GM12878 (cell line): ENCODE measurements around the gene FEN1. TPM values are rescaled to one million over a fixed set of nuclear protein-coding genes. Genes with fewer than 3 reads are reported as not detected.

ENCODE experiments used
- ATAC-seq: fragments of 200-7000 bp; cut with Tn5 transposase; 3 replicates; pipeline ENCODE4 v1.9.1; 2020; ENCODE audit warnings: mild to moderate bottlenecking, moderate library complexity
- BruUV-seq: library from RNA; stranded (reverse); fragments of 400-500 nt; replicated peaks from 2 replicates; lab custom pipeline; 2021; lab: Mats Ljungman, UMichigan
- CTCF ChIA-PET: fragments of 300-600 bp; sonication (Branson Sonifier 250); formaldehyde crosslinking; extraction: SDS; loops from one replicate; lab custom pipeline; 2021; ENCODE audit warnings: inconsistent platforms; lab: Yijun Ruan, JAX
- POLR2A ChIA-PET: fragments of 350-600 bp; formaldehyde crosslinking; extraction: SDS; loops from one replicate; lab custom pipeline; 2021; ENCODE audit warnings: inconsistent platforms; lab: Charles Lee
- RAD21 ChIA-PET: fragments of 300-600 bp; sonication (Branson Sonifier 250); formaldehyde crosslinking; loops from one replicate; lab custom pipeline; 2023; ENCODE audit warnings: antibody characterized with exemption; ENCODE audit not compliant: unreplicated experiment; lab: Charles Lee
- SMC1A ChIA-PET: fragments of 300-600 bp; sonication (Branson Sonifier 250); formaldehyde crosslinking; loops from one replicate; lab custom pipeline; 2023; ENCODE audit not compliant: unreplicated experiment, uncharacterized antibody; lab: Charles Lee
- DNase-seq: peaks from one replicate; pipeline ENCODE4 v3.0.0-alpha.2; 2011; ENCODE audit warnings: low read depth, low spot score
- FAIRE-seq: peaks from 3 replicates; lab custom pipeline; 2011; peaks lifted over from hg19 to GRCh38; lab: Jason Lieb, UNC
- H2AFZ ChIP-seq: 2 replicates; pipeline ENCODE4 v1.6.0; 2011; ENCODE audit warnings: low read depth, low read length, control low read depth; ENCODE audit not compliant: control insufficient read depth
- H3K27ac ChIP-seq: 2 replicates; pipeline ENCODE4 v1.5.1; 2011; ENCODE audit warnings: control low read depth; ENCODE audit not compliant: control insufficient read depth, insufficient read depth
- H3K27me3 ChIP-seq, 2 experiments: replicated peaks in 1 of 2; 2 replicates each; pipeline versions ENCODE4 v1.6.0 to v1.6.1; 2011; ENCODE audit warnings: low read length in 1 of 2; ENCODE audit not compliant: control insufficient read depth in 2 of 2, insufficient read depth in 2 of 2
- H3K36me3 ChIP-seq, 2 experiments: 2 replicates each; pipeline ENCODE4 v1.5.1; 2011; ENCODE audit warnings: low read length in 1 of 2; ENCODE audit not compliant: control insufficient read depth in 2 of 2, insufficient read depth in 2 of 2
- H3K4me1 ChIP-seq: 2 replicates; pipeline ENCODE4 v1.6.1; 2011; ENCODE audit warnings: mild to moderate bottlenecking, low read length, moderate library complexity, mixed read lengths; ENCODE audit not compliant: control insufficient read depth, insufficient read depth
- H3K4me2 ChIP-seq: 2 replicates; pipeline ENCODE4 v1.6.0; 2011; ENCODE audit warnings: control low read depth; ENCODE audit not compliant: control insufficient read depth, insufficient read depth
- H3K4me3 ChIP-seq: fragments of 200-600 bp; sonication (generic); 2 replicates; pipeline ENCODE4 v1.5.1; 2016
- H3K79me2 ChIP-seq: 2 replicates; pipeline ENCODE4 v1.6.0; 2011; ENCODE audit warnings: low read length; ENCODE audit not compliant: control insufficient read depth, insufficient read depth
- H3K9ac ChIP-seq: 2 replicates; pipeline ENCODE4 v1.8.0; 2011; ENCODE audit warnings: low read length, control low read depth, mixed read lengths; ENCODE audit not compliant: control insufficient read depth, insufficient read depth
- H3K9me3 ChIP-seq: replicated peaks from 3 replicates; pipeline ENCODE4 v1.5.1; 2011; ENCODE audit warnings: mild to moderate bottlenecking, low read length; ENCODE audit not compliant: control insufficient read depth, insufficient read depth
- H4K20me1 ChIP-seq: 2 replicates; pipeline ENCODE4 v1.6.0; 2011; ENCODE audit not compliant: control insufficient read depth, insufficient read depth
- CBFB ChIP-seq: IDR thresholded peaks from 2 replicates; pipeline ENCODE4 v1.6.1; 2016; ENCODE audit warnings: antibody characterized with exemption, low read depth
- EGR1 ChIP-seq, 2 experiments: IDR thresholded peaks; 1 replicate in 1 of 2; 2 replicates in 1 of 2; pipeline ENCODE4 v1.6.1; 2011 to 2012; ENCODE audit warnings: low read depth in 2 of 2, low read length in 2 of 2, borderline replicate concordance in 1 of 2, mild to moderate bottlenecking in 1 of 2, moderate library complexity in 1 of 2
- IKZF1 ChIP-seq: fragments of 450-650 bp; conservative IDR thresholded peaks from 2 replicates; pipeline ENCODE4 v1.6.1; 2017; ENCODE audit warnings: antibody characterized with exemption, mild to moderate bottlenecking
- NFXL1 ChIP-seq: fragments of 450-650 bp; IDR thresholded peaks from 2 replicates; pipeline ENCODE4 v1.6.1; 2017; ENCODE audit warnings: antibody characterized with exemption, mild to moderate bottlenecking, borderline replicate concordance
- SPI1 ChIP-seq: IDR thresholded peaks from 2 replicates; pipeline ENCODE4 v1.6.1; 2011; ENCODE audit warnings: low read depth, mild to moderate bottlenecking, low read length, moderate library complexity, borderline replicate concordance; ENCODE audit not compliant: insufficient read depth
- ZBED1 ChIP-seq: IDR thresholded peaks from 2 replicates; pipeline ENCODE4 v1.6.1; 2016; ENCODE audit warnings: borderline replicate concordance
- WGBS: methylation state at CpG from one replicate; pipeline ENCODE4 v1.1.6; 2016; ENCODE audit warnings: low lambda C conversion rate; ENCODE audit not compliant: insufficient replicate concordance, insufficient coverage; ENCODE audit errors: missing lambda C conversion rate; 5-methylcytosine and 5-hydroxymethylcytosine counted together
- in situ Hi-C: fragments of 300-500 bp; cut with MboI; formaldehyde crosslinking; loops from 9 replicates; pipeline ENCODE4 v1.14.3; 2018; ENCODE audit warnings: mixed read lengths
- intact Hi-C: fragments of 100-400 bp; cut with micrococcal nuclease; formaldehyde crosslinking; loops from one replicate; pipeline ENCODE4 v1.14.2; 2022; ENCODE audit not compliant: unreplicated experiment
- polyA plus RNA-seq, 11 experiments: library from polyadenylated mRNA; depleted of rRNA in 4 of 11; unstranded in 6 of 11; stranded (reverse) in 5 of 11; fragments of >200 nt; fragmentation: Nextera tagmentation in 4 of 11; fragmentation: Illumina TruSeq in 1 of 11; extraction: Ambion mirVana in 4 of 11; extraction: Trizol in 1 of 11; gene quantifications; 1 replicate in 1 of 11; 2 replicates in 10 of 11; pipeline versions ENCODE4 v1.2.1 to v1.2.3, GENCODE V29; 2011 to 2016; ENCODE audit warnings: inconsistent platforms in 2 of 11, missing spikeins in 2 of 11, low read depth in 1 of 11
- total RNA-seq, 4 experiments: library from RNA; depleted of rRNA in 3 of 4; stranded (reverse); fragments of >200 nt in 3 of 4; fragmentation: Illumina TruSeq in 1 of 4; extraction: Trizol in 1 of 4; gene quantifications; 2 replicates each; pipeline versions ENCODE4 v1.2.1 to v1.2.3, GENCODE V29; 2013 to 2021
- TF ChIP-seq, protein P1 (sequence below): fragments of 450-650 bp; IDR thresholded peaks from 2 replicates; pipeline ENCODE4 v1.6.1; 2017; ENCODE audit warnings: borderline replicate concordance
- TF ChIP-seq, protein P2 (sequence below): fragments of 450-650 bp; IDR thresholded peaks from 2 replicates; pipeline ENCODE4 v1.6.1; 2017; ENCODE audit warnings: mild to moderate bottlenecking, low read depth, inconsistent platforms; ENCODE audit not compliant: poor library complexity, severe bottlenecking
- TF ChIP-seq, protein P3 (sequence below): IDR thresholded peaks from 2 replicates; pipeline ENCODE4 v1.6.1; 2011; ENCODE audit warnings: low read depth, low read length, improper control_type of control experiment, borderline replicate concordance

FEN1 gene
- total and polyA plus RNA-seq, 10 of the 15 experiments (the other 5 are each of a cell fraction or from before 2014, with no cell fraction given): 54.8 to 282 (median 125) TPM

- no peak for TF ChIP-seq NFXL1
- no peak for TF ChIP-seq IKZF1
- TF ChIP-seq, protein P1, sequence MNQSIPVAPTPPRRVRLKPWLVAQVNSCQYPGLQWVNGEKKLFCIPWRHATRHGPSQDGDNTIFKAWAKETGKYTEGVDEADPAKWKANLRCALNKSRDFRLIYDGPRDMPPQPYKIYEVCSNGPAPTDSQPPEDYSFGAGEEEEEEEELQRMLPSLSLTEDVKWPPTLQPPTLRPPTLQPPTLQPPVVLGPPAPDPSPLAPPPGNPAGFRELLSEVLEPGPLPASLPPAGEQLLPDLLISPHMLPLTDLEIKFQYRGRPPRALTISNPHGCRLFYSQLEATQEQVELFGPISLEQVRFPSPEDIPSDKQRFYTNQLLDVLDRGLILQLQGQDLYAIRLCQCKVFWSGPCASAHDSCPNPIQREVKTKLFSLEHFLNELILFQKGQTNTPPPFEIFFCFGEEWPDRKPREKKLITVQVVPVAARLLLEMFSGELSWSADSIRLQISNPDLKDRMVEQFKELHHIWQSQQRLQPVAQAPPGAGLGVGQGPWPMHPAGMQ: no peak
Measured at GRCh38 chr11:61803889-61804647, 11.4 kb downstream of the FEN1 start (continued).

- TF ChIP-seq EGR1 (IDR thresholded peaks at IDR 0.05; ENCODE audit: borderline replicate concordance in 1 of 2, low read depth in 2 of 2, low read length in 2 of 2) (no peak), SPI1 (no peak), ZBED1 (no peak), CBFB (no peak)
- TF ChIP-seq, protein P2, sequence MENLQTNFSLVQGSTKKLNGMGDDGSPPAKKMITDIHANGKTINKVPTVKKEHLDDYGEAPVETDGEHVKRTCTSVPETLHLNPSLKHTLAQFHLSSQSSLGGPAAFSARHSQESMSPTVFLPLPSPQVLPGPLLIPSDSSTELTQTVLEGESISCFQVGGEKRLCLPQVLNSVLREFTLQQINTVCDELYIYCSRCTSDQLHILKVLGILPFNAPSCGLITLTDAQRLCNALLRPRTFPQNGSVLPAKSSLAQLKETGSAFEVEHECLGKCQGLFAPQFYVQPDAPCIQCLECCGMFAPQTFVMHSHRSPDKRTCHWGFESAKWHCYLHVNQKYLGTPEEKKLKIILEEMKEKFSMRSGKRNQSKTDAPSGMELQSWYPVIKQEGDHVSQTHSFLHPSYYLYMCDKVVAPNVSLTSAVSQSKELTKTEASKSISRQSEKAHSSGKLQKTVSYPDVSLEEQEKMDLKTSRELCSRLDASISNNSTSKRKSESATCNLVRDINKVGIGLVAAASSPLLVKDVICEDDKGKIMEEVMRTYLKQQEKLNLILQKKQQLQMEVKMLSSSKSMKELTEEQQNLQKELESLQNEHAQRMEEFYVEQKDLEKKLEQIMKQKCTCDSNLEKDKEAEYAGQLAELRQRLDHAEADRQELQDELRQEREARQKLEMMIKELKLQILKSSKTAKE: no peak
- TF ChIP-seq, protein P3, sequence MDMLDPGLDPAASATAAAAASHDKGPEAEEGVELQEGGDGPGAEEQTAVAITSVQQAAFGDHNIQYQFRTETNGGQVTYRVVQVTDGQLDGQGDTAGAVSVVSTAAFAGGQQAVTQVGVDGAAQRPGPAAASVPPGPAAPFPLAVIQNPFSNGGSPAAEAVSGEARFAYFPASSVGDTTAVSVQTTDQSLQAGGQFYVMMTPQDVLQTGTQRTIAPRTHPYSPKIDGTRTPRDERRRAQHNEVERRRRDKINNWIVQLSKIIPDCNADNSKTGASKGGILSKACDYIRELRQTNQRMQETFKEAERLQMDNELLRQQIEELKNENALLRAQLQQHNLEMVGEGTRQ: no peak
- ChIA-PET RAD21 (interaction anchor here (3.7 kb wide), 1 partner anchor 7 kb away, joined by 19 read pairs; no protein-coding TSS in a partner anchor), POLR2A (interaction anchor here (2.4 kb wide), 1 partner anchor 10 kb away, joined by 8 read pairs; no protein-coding TSS in a partner anchor), SMC1A (interaction anchor here (1.8 kb wide), 1 partner anchor 10 kb away, joined by 8 read pairs; no protein-coding TSS in a partner anchor), CTCF (interaction anchor here (0.7 to 3.9 kb wide), 3 partner anchors 9 to 98 kb away, joined by 3 to 39 read pairs (median 4); no protein-coding TSS in a partner anchor)
- Histone ChIP-seq H4K20me1 (no peaks in the 10 kb centered on the region), H3K9ac (no peak overlapping the region), H3K4me3 (no peak overlapping the region), H3K27ac (no peak overlapping the region), H3K4me1 (no peaks in the 10 kb centered on the region), H3K9me3 (no peaks in the 10 kb centered on the region), H3K4me2 (no peak overlapping the region), H3K36me3 (peaks cover 7 to 9% of the 10 kb centered on the region in 2 experiments), H2AFZ (no peak overlapping the region), H3K27me3 (no peaks in the 10 kb centered on the region), H3K79me2 (no peaks in the 10 kb centered on the region)
- intact Hi-C loops: no loop called here
- WGBS: 89% methylated on average over 1 of the region's 1 CpG
- FAIRE-seq (no peak), DNase-seq (no peak), ATAC-seq (no peak)
- BruUV-seq: no TSS peak
- in situ Hi-C loops: no loop called here
Measured at GRCh38 chr11:61805146-61805545, 12.4 kb downstream of the FEN1 start.
